Tibial nerve (tissue), 4 donors: ENCODE measurements around the gene TMEM140. TPM values are rescaled to one million over a fixed set of nuclear protein-coding genes. Genes with fewer than 3 reads are reported as not detected.

Experiments used
- DNase-seq, 2 donors: peaks; one replicate each; pipeline ENCODE4 v3.0.0-alpha.2; 2019; ENCODE audit warnings: low spot score in 2 of 2
- H3K27ac ChIP-seq, 4 donors: fragments of 200-600 bp; sonication (generic) in 3 of 4; one replicate each; pipeline ENCODE4 v1.5.1; 2017 to 2019; ENCODE audit warnings: mild to moderate bottlenecking in 1 of 4
- H3K27me3 ChIP-seq, 2 donors: fragments of 200-600 bp; sonication (generic) in 1 of 2; one replicate each; pipeline versions ENCODE4 v1.5.1 to v1.6.0; 2017 to 2019
- H3K36me3 ChIP-seq, 3 donors: fragments of 200-600 bp; sonication (generic); one replicate each; pipeline ENCODE4 v1.5.1; 2018 to 2019
- H3K4me1 ChIP-seq, 4 donors: fragments of 200-600 bp; sonication (generic) in 3 of 4; one replicate each; pipeline ENCODE4 v1.5.1; 2017 to 2019
- H3K4me3 ChIP-seq, 4 donors: fragments of 200-600 bp; sonication (generic) in 3 of 4; one replicate each; pipeline ENCODE4 v1.5.1; 2017 to 2019; ENCODE audit warnings: mild to moderate bottlenecking in 1 of 4, moderate library complexity in 1 of 4
- H3K9me3 ChIP-seq, 4 donors: fragments of 200-600 bp; sonication (generic) in 3 of 4; one replicate each; pipeline ENCODE4 v1.5.1; 2017 to 2019
- CTCF ChIP-seq, 5 experiments: fragments of 200-600 bp in 3 of 5; fragments of 450-650 bp in 2 of 5; sonication (generic) in 3 of 5; IDR thresholded peaks; one replicate each; pipeline ENCODE4 v1.5.1; 2016 to 2019; ENCODE audit warnings: antibody characterized with exemption in 5 of 5, mild to moderate bottlenecking in 3 of 5, moderate library complexity in 2 of 5
- EP300 ChIP-seq, 2 donors: sonication (generic); formaldehyde crosslinking; IDR thresholded peaks; one replicate each; pipeline ENCODE4 v1.6.1; 2017; ENCODE audit warnings: antibody characterized with exemption in 2 of 2, mild to moderate bottlenecking in 1 of 2
- POLR2A ChIP-seq, 2 donors: fragments of 450-650 bp; IDR thresholded peaks; one replicate each; pipeline ENCODE4 v1.6.1; 2017; ENCODE audit warnings: antibody characterized with exemption in 2 of 2, mild to moderate bottlenecking in 2 of 2, moderate library complexity in 2 of 2
- WGBS, 2 donors: methylation state at CpG; one replicate each; pipeline ENCODE4 v1.1.5; 2018; 5-methylcytosine and 5-hydroxymethylcytosine counted together
- total RNA-seq, 4 donors: library from RNA; depleted of rRNA; stranded (reverse); fragments of >200 nt; gene quantifications; one replicate each; pipeline ENCODE4 v1.1.0, GENCODE V29; 2016

TMEM140 gene
- total RNA-seq, 4 donors from 2014 or later: 20.5 to 46.9 (median 32.5) TPM

GRCh38 chr7:135200821-135201331, 53.0 kb downstream of the TMEM140 start:
- H3K27ac ChIP-seq: no peak overlapping the region
- no peaks in the 10 kb centered on the region for H3K9me3 ChIP-seq
- no peaks in the 10 kb centered on the region for H3K27me3 ChIP-seq
- no peak overlapping the region for H3K4me3 ChIP-seq
- peaks cover 0 to 100% (median 14%) of the 10 kb centered on the region in 3 donors for H3K36me3 ChIP-seq
- no peak for DNase-seq
- peaks cover 0 to 4% (median 0%) of the 10 kb centered on the region in 4 donors for H3K4me1 ChIP-seq
- 50 to 68% methylated on average over 3 of the region's 3 CpGs for WGBS, 2 donors
- no peak for TF ChIP-seq EP300 (IDR thresholded peaks at IDR 0.05)
- TF ChIP-seq POLR2A (IDR thresholded peaks at IDR 0.05): no peak
- TF ChIP-seq CTCF (IDR thresholded peaks at IDR 0.05): no peak

GRCh38 chr7:135201350-135201749, 53.5 kb downstream of the TMEM140 start:
- H3K4me1 ChIP-seq: peaks cover 0 to 4% (median 0%) of the 10 kb centered on the region in 4 donors
- TF ChIP-seq POLR2A (IDR thresholded peaks at IDR 0.05) (no peak), CTCF (IDR thresholded peaks at IDR 0.05) (no peak), EP300 (IDR thresholded peaks at IDR 0.05) (no peak)
- H3K9me3 ChIP-seq: no peaks in the 10 kb centered on the region
- H3K27me3 ChIP-seq: no peaks in the 10 kb centered on the region
- no peak for DNase-seq
- no peak overlapping the region for H3K4me3 ChIP-seq
- H3K27ac ChIP-seq: no peak overlapping the region
- peaks cover 0 to 100% (median 14%) of the 10 kb centered on the region in 3 donors for H3K36me3 ChIP-seq
- WGBS, 2 donors: 54 to 65% methylated on average over 2 of the region's 2 CpGs

GRCh38 chr7:135204341-135204749, 56.5 kb downstream of the TMEM140 start:
- Histone ChIP-seq H3K27me3 (no peaks in the 10 kb centered on the region), H3K27ac (no peak overlapping the region), H3K36me3 (peaks cover 0 to 86% (median 8%) of the 10 kb centered on the region in 3 donors), H3K9me3 (no peaks in the 10 kb centered on the region), H3K4me1 (peaks cover 0 to 22% (median under 1%) of the 10 kb centered on the region in 4 donors), H3K4me3 (no peak overlapping the region)
- no peak for DNase-seq
- TF ChIP-seq POLR2A (IDR thresholded peaks at IDR 0.05) (no peak), EP300 (IDR thresholded peaks at IDR 0.05) (no peak), CTCF (IDR thresholded peaks at IDR 0.05) (no peak)
- WGBS, 2 donors: 71 to 80% methylated on average over 6 of the region's 6 CpGs

GRCh38 chr7:135204876-135205275, 57.0 kb downstream of the TMEM140 start:
- TF ChIP-seq EP300 (IDR thresholded peaks at IDR 0.05) (no peak), POLR2A (IDR thresholded peaks at IDR 0.05) (no peak), CTCF (IDR thresholded peaks at IDR 0.05) (no peak)
- DNase-seq: no peak
- Histone ChIP-seq H3K9me3 (no peaks in the 10 kb centered on the region), H3K36me3 (peaks cover 0 to 81% (median 4%) of the 10 kb centered on the region in 3 donors), H3K27me3 (no peaks in the 10 kb centered on the region), H3K4me1 (peaks cover 0 to 27% (median 5%) of the 10 kb centered on the region in 4 donors), H3K27ac (no peak overlapping the region), H3K4me3 (no peak overlapping the region)
- WGBS, 2 donors: 90 to 93% methylated on average over 5 of the region's 5 CpGs

GRCh38 chr7:135205850-135206249, 58.0 kb downstream of the TMEM140 start:
- H3K9me3 ChIP-seq: no peaks in the 10 kb centered on the region
- DNase-seq: no peak
- H3K36me3 ChIP-seq: peaks cover 0 to 71% (median 0%) of the 10 kb centered on the region in 3 donors
- 92 to 94% methylated on average over 8 of the region's 8 CpGs for WGBS, 2 donors
- TF ChIP-seq POLR2A (IDR thresholded peaks at IDR 0.05): no peak
- no peak for TF ChIP-seq EP300 (IDR thresholded peaks at IDR 0.05)
- no peak for TF ChIP-seq CTCF (IDR thresholded peaks at IDR 0.05)
- peaks cover 0 to 34% (median 11%) of the 10 kb centered on the region in 4 donors for H3K4me1 ChIP-seq
- H3K27ac ChIP-seq: no peak overlapping the region
- H3K4me3 ChIP-seq: no peak overlapping the region
- H3K27me3 ChIP-seq: no peaks in the 10 kb centered on the region
